SU-DHL-6 (cell line): ENCODE measurements around the gene MAN1A2.
"Not testable (repeated sequence)": the region's sequence is repeated elsewhere in the genome, so short reads cannot be mapped to it uniquely, and the experiment has no call there.

Experiments used
- EZH2phosphoT487 ChIP-seq: fragments of 200-600 bp; sonication (generic), shearing (Covaris generic); conservative IDR thresholded peaks from 2 replicates; pipeline ENCODE4 v1.6.1; 2018; ENCODE audit warnings: mild to moderate bottlenecking, antibody characterized with exemption, low read length, moderate library complexity, mixed read lengths
- TF ChIP-seq, protein P1 (sequence below): fragments of 200-600 bp; sonication (generic); IDR thresholded peaks from one replicate; pipeline ENCODE4 v1.5.1; 2017; ENCODE audit warnings: antibody characterized with exemption, mild to moderate bottlenecking, low read length, moderate library complexity; ENCODE audit not compliant: insufficient read depth, poor library complexity, severe bottlenecking

DNA sequence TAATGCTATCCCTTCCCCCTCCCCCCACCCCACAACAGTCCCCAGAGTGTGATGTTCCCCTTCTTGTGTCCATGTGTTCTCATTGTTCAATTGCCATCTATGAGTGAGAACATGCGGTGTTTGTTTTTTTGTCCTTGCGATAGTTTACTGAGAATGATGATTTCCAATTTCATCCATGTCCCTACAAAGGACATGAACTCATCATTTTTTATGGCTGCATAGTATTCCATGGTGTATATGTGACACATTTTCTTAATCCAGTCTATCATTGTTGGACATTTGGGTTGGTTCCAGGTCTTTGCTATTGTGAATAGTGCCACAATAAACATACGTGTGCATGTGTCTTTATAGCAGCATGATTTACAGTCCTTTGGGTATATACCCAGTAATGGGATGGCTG lies 14.6 kb upstream of the MAN1A2 start:
- TF ChIP-seq, protein P1, sequence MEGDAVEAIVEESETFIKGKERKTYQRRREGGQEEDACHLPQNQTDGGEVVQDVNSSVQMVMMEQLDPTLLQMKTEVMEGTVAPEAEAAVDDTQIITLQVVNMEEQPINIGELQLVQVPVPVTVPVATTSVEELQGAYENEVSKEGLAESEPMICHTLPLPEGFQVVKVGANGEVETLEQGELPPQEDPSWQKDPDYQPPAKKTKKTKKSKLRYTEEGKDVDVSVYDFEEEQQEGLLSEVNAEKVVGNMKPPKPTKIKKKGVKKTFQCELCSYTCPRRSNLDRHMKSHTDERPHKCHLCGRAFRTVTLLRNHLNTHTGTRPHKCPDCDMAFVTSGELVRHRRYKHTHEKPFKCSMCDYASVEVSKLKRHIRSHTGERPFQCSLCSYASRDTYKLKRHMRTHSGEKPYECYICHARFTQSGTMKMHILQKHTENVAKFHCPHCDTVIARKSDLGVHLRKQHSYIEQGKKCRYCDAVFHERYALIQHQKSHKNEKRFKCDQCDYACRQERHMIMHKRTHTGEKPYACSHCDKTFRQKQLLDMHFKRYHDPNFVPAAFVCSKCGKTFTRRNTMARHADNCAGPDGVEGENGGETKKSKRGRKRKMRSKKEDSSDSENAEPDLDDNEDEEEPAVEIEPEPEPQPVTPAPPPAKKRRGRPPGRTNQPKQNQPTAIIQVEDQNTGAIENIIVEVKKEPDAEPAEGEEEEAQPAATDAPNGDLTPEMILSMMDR, result not testable (repeated sequence)
- not testable (repeated sequence) for TF ChIP-seq EZH2phosphoT487
